Naive thymus-derived CD4-positive, alpha-beta T cell (primary cell): ENCODE measurements around the gene ACSF3. TPM values are rescaled to one million over a fixed set of nuclear protein-coding genes. Genes with fewer than 3 reads are reported as not detected.
A peak's percentile ranks its signal among the peaks of the same experiment; 100 is the strongest.

Experiments
- ATAC-seq: fragments of 150-1000 bp; cut with Tn5 transposase; 2 replicates; pipeline ENCODE4 v1.10.0; 2021; ENCODE audit warnings: mild to moderate bottlenecking, moderate library complexity
- CTCF ChIA-PET: fragments of 350-600 bp; sonication (Branson Sonifier 250); formaldehyde crosslinking; loops from one replicate; lab custom pipeline; 2021; ENCODE audit warnings: antibody characterized with exemption; lab: Charles Lee
- POLR2A ChIA-PET: fragments of 350-600 bp; sonication (Branson Sonifier 250); formaldehyde crosslinking; loops from one replicate; lab custom pipeline; 2021; ENCODE audit warnings: antibody characterized with exemption, inconsistent platforms; lab: Charles Lee
- DNase-seq, 9 donors: peaks; one replicate each; pipeline versions ENCODE4 v3.0.0 to v3.0.0-alpha.2; 2020 to 2022; ENCODE audit warnings: mixed read lengths in 1 of 9
- H3K27ac ChIP-seq: one replicate; pipeline ENCODE4 v1.7.0; 2013; ENCODE audit warnings: mild to moderate bottlenecking, low read depth, low read length, moderate library complexity
- H3K27me3 ChIP-seq, 2 donors: one replicate each; pipeline ENCODE4 v1.7.0; 2013; ENCODE audit warnings: low read length in 2 of 2, mild to moderate bottlenecking in 2 of 2, moderate library complexity in 2 of 2; ENCODE audit not compliant: control insufficient read depth in 2 of 2, insufficient read depth in 2 of 2
- H3K36me3 ChIP-seq, 3 experiments: 1 replicate in 2 of 3; 2 replicates in 1 of 3; pipeline ENCODE4 v1.7.0; 2013; ENCODE audit warnings: low read length in 3 of 3, mild to moderate bottlenecking in 3 of 3, moderate library complexity in 1 of 3; ENCODE audit not compliant: insufficient read depth in 3 of 3, control insufficient read depth in 2 of 3
- H3K4me1 ChIP-seq, 2 donors: one replicate each; pipeline ENCODE4 v1.7.0; 2013; ENCODE audit warnings: low read length in 2 of 2, mild to moderate bottlenecking in 2 of 2, moderate library complexity in 1 of 2; ENCODE audit not compliant: control insufficient read depth in 2 of 2, insufficient read depth in 2 of 2
- H3K4me3 ChIP-seq: 2 replicates; pipeline ENCODE4 v1.7.0; 2013; ENCODE audit warnings: mild to moderate bottlenecking, low read length
- H3K9me3 ChIP-seq, 3 experiments: 1 replicate in 2 of 3; 2 replicates in 1 of 3; pipeline ENCODE4 v1.7.0; 2013; ENCODE audit warnings: low read length in 3 of 3; ENCODE audit not compliant: control insufficient read depth in 2 of 3
- H3K27ac Mint-ChIP-seq, 9 donors: one replicate each; pipeline ENCODE4 v1.8.0; 2020 to 2022; ENCODE audit warnings: mixed read lengths in 9 of 9, mild to moderate bottlenecking in 8 of 9, moderate library complexity in 5 of 9, inconsistent platforms in 2 of 9
- H3K27me3 Mint-ChIP-seq, 5 donors: one replicate each; pipeline ENCODE4 v1.8.0; 2021 to 2022; ENCODE audit warnings: mixed read lengths in 5 of 5, mild to moderate bottlenecking in 1 of 5
- H3K36me3 Mint-ChIP-seq, 5 donors: one replicate each; pipeline ENCODE4 v1.8.0; 2020 to 2022; ENCODE audit warnings: mixed read lengths in 5 of 5, mild to moderate bottlenecking in 3 of 5, inconsistent platforms in 1 of 5
- H3K4me1 Mint-ChIP-seq, 7 donors: one replicate each; pipeline ENCODE4 v1.8.0; 2020 to 2022; ENCODE audit warnings: mixed read lengths in 7 of 7, mild to moderate bottlenecking in 3 of 7, inconsistent platforms in 1 of 7
- H3K4me3 Mint-ChIP-seq, 10 donors: one replicate each; pipeline ENCODE4 v1.8.0; 2020 to 2022; ENCODE audit warnings: mild to moderate bottlenecking in 10 of 10, mixed read lengths in 10 of 10, moderate library complexity in 6 of 10, inconsistent platforms in 2 of 10
- H3K9me3 Mint-ChIP-seq, 11 donors: one replicate each; pipeline ENCODE4 v1.8.0; 2020 to 2022; ENCODE audit warnings: mixed read lengths in 11 of 11, mild to moderate bottlenecking in 4 of 11, inconsistent platforms in 1 of 11, moderate library complexity in 1 of 11
- intact Hi-C, 2 donors: fragments of 100-400 bp; cut with micrococcal nuclease; formaldehyde crosslinking; loops; one replicate each; pipeline ENCODE4 v1.15.1; 2023
- polyA plus RNA-seq, 2 donors: library from polyadenylated mRNA; unstranded; fragments of 300-500 nt; fragmentation: Illumina TruSeq; gene quantifications; one replicate each; pipeline ENCODE4 v1.2.3, GENCODE V29; 2021
- total RNA-seq, 6 experiments: library from RNA in 5 of 6; stranded (reverse) in 5 of 6; gene quantifications; 1 replicate in 5 of 6; 2 replicates in 1 of 6; pipeline ENCODE4 v1.2.3 and lab custom pipeline; 2021 to 2026

The ACSF3 gene
- total and polyA plus RNA-seq, 7 experiments from 2014 or later: 26.2 to 84.1 (median 68.5) TPM

GRCh38 chr16:89094252-89094879, 714 bp downstream of the ACSF3 start:
- Mint-ChIP-seq H3K4me1 (peaks cover 40 to 58% (median 52%) of the 10 kb centered on the region in 7 donors), H3K27me3 (peaks cover 0 to 12% (median 3%) of the 10 kb centered on the region in 5 donors), H3K9me3 (no peaks in the 10 kb centered on the region), H3K27ac (peak overlapping the region; percentile 90 to 100 (median 97)), H3K36me3 (peaks cover 0 to 10% (median under 1%) of the 10 kb centered on the region in 5 donors), H3K4me3 (peak overlapping the region; percentile 87 to 99 (median 96))
- H3K27me3 ChIP-seq: no peaks in the 10 kb centered on the region
- peaks cover 49 to 51% of the 10 kb centered on the region in 2 donors for H3K4me1 ChIP-seq
- H3K9me3 ChIP-seq: no peaks in the 10 kb centered on the region
- ChIA-PET CTCF (interaction anchor here (0.8 to 1.5 kb wide), 2 partner anchors 22 to 357 kb away, joined by 3 read pairs; no protein-coding TSS in a partner anchor), POLR2A (interaction anchor here (0.7 to 3.8 kb wide), 8 partner anchors 9 to 123 kb away, joined by 3 to 35 read pairs (median 4); partner anchors contain the start of gene ZNF778)
- H3K36me3 ChIP-seq: peaks cover 0 to 3% (median 0%) of the 10 kb centered on the region in 3 experiments
- no peak for ATAC-seq
- DNase-seq: peak in 4 of 9 donors; percentile 14 to 29 (median 21)
- peak overlapping the region; percentile 73 for H3K4me3 ChIP-seq
- H3K27ac ChIP-seq: peak overlapping the region; percentile 73
- intact Hi-C loops: loop anchor here in 1 of 2 donors (1.0 kb wide), 1 partner anchor 21 kb away; no protein-coding TSS in a partner anchor

GRCh38 chr16:89094880-89095258, 1.2 kb downstream of the ACSF3 start:
- H3K27ac ChIP-seq: peak overlapping the region; percentile 73
- peak overlapping the region; percentile 73 for H3K4me3 ChIP-seq
- no peaks in the 10 kb centered on the region for H3K9me3 Mint-ChIP-seq
- H3K4me1 ChIP-seq: peaks cover 52 to 54% of the 10 kb centered on the region in 2 donors
- peak overlapping the region; percentile 90 to 100 (median 97) for H3K27ac Mint-ChIP-seq
- H3K36me3 Mint-ChIP-seq: peaks cover 0 to 13% (median 5%) of the 10 kb centered on the region in 5 donors
- peak overlapping the region; percentile 87 to 99 (median 96) for H3K4me3 Mint-ChIP-seq
- peaks cover 0 to 7% (median 0%) of the 10 kb centered on the region in 5 donors for H3K27me3 Mint-ChIP-seq
- CTCF ChIA-PET: no interaction called here
- peaks cover 44 to 63% (median 57%) of the 10 kb centered on the region in 7 donors for H3K4me1 Mint-ChIP-seq
- DNase-seq (no peak), ATAC-seq (no peak)
- H3K9me3 ChIP-seq: no peaks in the 10 kb centered on the region
- POLR2A ChIA-PET: interaction anchor here (0.7 to 3.8 kb wide), 3 partner anchors 18 to 106 kb away, joined by 3 to 35 read pairs (median 3); no protein-coding TSS in a partner anchor
- intact Hi-C loops: loop anchor here (1.0 to 5.0 kb wide), 3 partner anchors 20 to 927 kb away; partner anchors contain the start of genes GALNS (in 1 of the 2) and TRAPPC2L (in 1 of the 2)
- peaks cover 0 to 3% (median 0%) of the 10 kb centered on the region in 3 experiments for H3K36me3 ChIP-seq
- H3K27me3 ChIP-seq: no peaks in the 10 kb centered on the region

GRCh38 chr16:89095491-89095951, 1.9 kb downstream of the ACSF3 start:
- ChIA-PET CTCF (no interaction called here), POLR2A (interaction anchor here (1.5 to 3.8 kb wide), 3 partner anchors 20 to 27 kb away, joined by 7 to 65 read pairs (median 35); no protein-coding TSS in a partner anchor)
- DNase-seq (no peak), ATAC-seq (no peak)
- Histone ChIP-seq H3K4me1 (peaks cover 54 to 58% of the 10 kb centered on the region in 2 donors), H3K4me3 (no peak overlapping the region), H3K27ac (peak overlapping the region; percentile 73), H3K9me3 (no peaks in the 10 kb centered on the region), H3K36me3 (peaks cover 0 to 3% (median 0%) of the 10 kb centered on the region in 3 experiments), H3K27me3 (no peaks in the 10 kb centered on the region)
- Mint-ChIP-seq H3K4me1 (peaks cover 44 to 69% (median 63%) of the 10 kb centered on the region in 7 donors), H3K9me3 (no peaks in the 10 kb centered on the region), H3K4me3 (peak overlapping the region in 9 of 10 donors; percentile 87 to 99 (median 96)), H3K36me3 (peaks cover 0 to 13% (median 8%) of the 10 kb centered on the region in 5 donors), H3K27ac (peak overlapping the region in 8 of 9 donors; percentile 92 to 100 (median 98)), H3K27me3 (peaks cover 0 to 7% (median 0%) of the 10 kb centered on the region in 5 donors)
- intact Hi-C loops: loop anchor here in 1 of 2 donors (5.0 kb wide), 2 partner anchors 238 to 927 kb away; partner anchors contain the start of genes GALNS and TRAPPC2L

GRCh38 chr16:89096042-89096717, 2.5 kb downstream of the ACSF3 start:
- Mint-ChIP-seq H3K4me3 (peak overlapping the region; percentile 82 to 99 (median 91)), H3K27me3 (peaks cover 0 to 7% (median 0%) of the 10 kb centered on the region in 5 donors), H3K27ac (peak overlapping the region; percentile 92 to 100 (median 98)), H3K36me3 (peaks cover 0 to 13% (median 8%) of the 10 kb centered on the region in 5 donors), H3K9me3 (no peaks in the 10 kb centered on the region), H3K4me1 (peaks cover 44 to 72% (median 64%) of the 10 kb centered on the region in 7 donors)
- ATAC-seq (no peak), DNase-seq (no peak)
- H3K4me3 ChIP-seq: peak overlapping the region; percentile 15
- H3K36me3 ChIP-seq: peaks cover 0 to 10% (median 0%) of the 10 kb centered on the region in 3 experiments
- ChIA-PET POLR2A (interaction anchor here (0.8 to 3.9 kb wide), 10 partner anchors 11 to 399 kb away, joined by 3 to 65 read pairs (median 3); no protein-coding TSS in a partner anchor), CTCF (interaction anchor here (0.5 to 1.5 kb wide), 4 partner anchors 19 to 592 kb away, joined by 3 to 7 read pairs (median 4); no protein-coding TSS in a partner anchor)
- peaks cover 54 to 59% of the 10 kb centered on the region in 2 donors for H3K4me1 ChIP-seq
- H3K27ac ChIP-seq: peak overlapping the region; percentile 73
- intact Hi-C loops: loop anchor here in 1 of 2 donors (2.0 to 5.0 kb wide), 3 partner anchors 121 to 926 kb away; partner anchors contain the start of genes GALNS, TRAPPC2L and ZNF778
- no peaks in the 10 kb centered on the region for H3K27me3 ChIP-seq
- no peaks in the 10 kb centered on the region for H3K9me3 ChIP-seq

GRCh38 chr16:89096768-89097391, 3.2 kb downstream of the ACSF3 start:
- H3K4me3 Mint-ChIP-seq: peak overlapping the region; percentile 82 to 99 (median 91)
- ChIA-PET POLR2A (interaction anchor here (0.6 to 3.9 kb wide), 13 partner anchors 12 to 780 kb away, joined by 3 to 65 read pairs (median 3); partner anchors contain the start of gene APRT), CTCF (interaction anchor here (0.5 to 1.5 kb wide), 4 partner anchors 18 to 591 kb away, joined by 3 to 7 read pairs (median 4); no protein-coding TSS in a partner anchor)
- H3K9me3 Mint-ChIP-seq: no peaks in the 10 kb centered on the region
- H3K27ac Mint-ChIP-seq: peak overlapping the region; percentile 92 to 100 (median 98)
- DNase-seq (peak in 8 of 9 donors; percentile 40 to 91 (median 86)), ATAC-seq (peak; percentile 73)
- Histone ChIP-seq H3K36me3 (peaks cover 0 to 17% (median 0%) of the 10 kb centered on the region in 3 experiments), H3K27me3 (no peaks in the 10 kb centered on the region), H3K4me1 (peaks cover 54 to 64% of the 10 kb centered on the region in 2 donors), H3K27ac (peak overlapping the region; percentile 73), H3K4me3 (peak overlapping the region; percentile 3), H3K9me3 (no peaks in the 10 kb centered on the region)
- H3K4me1 Mint-ChIP-seq: peaks cover 46 to 79% (median 71%) of the 10 kb centered on the region in 7 donors
- peaks cover 0 to 7% (median 0%) of the 10 kb centered on the region in 5 donors for H3K27me3 Mint-ChIP-seq
- intact Hi-C loops: loop anchor here in 1 of 2 donors (1.0 to 5.0 kb wide), 5 partner anchors 18 to 925 kb away; partner anchors contain the start of genes GALNS, TRAPPC2L and ZNF778
- peaks cover 0 to 14% (median 13%) of the 10 kb centered on the region in 5 donors for H3K36me3 Mint-ChIP-seq
